HEK293 (cell line): ENCODE results near the gene MOCS3.
A peak's percentile ranks its signal among the peaks of the same experiment; 100 is the strongest.

Source experiments
- CTCF ChIA-PET: fragments of 350-600 bp; formaldehyde crosslinking; extraction: SDS; loops from one replicate; lab custom pipeline; 2021; ENCODE audit warnings: antibody characterized with exemption; lab: Yijun Ruan, JAX
- POLR2A ChIA-PET: fragments of 300-600 bp; formaldehyde crosslinking; extraction: SDS; loops from one replicate; lab custom pipeline; 2020; ENCODE audit warnings: antibody characterized with exemption, inconsistent platforms; lab: Yijun Ruan, JAX
- H3K27ac ChIP-seq: fragments of 200-500 bp; sonication (Bioruptor generic); 2 replicates; pipeline ENCODE4 v1.5.1; 2014; ENCODE audit warnings: low read depth, low read length, control low read depth, inconsistent platforms; ENCODE audit errors: extremely low read depth
- H3K36me3 ChIP-seq, 2 experiments: fragments of 200-500 bp in 1 of 2; sonication (Bioruptor generic) in 1 of 2; 1 replicate in 1 of 2; 2 replicates in 1 of 2; pipeline ENCODE4 v1.5.1; 2014 to 2017; ENCODE audit warnings: inconsistent platforms in 2 of 2, low read length in 2 of 2; ENCODE audit not compliant: control insufficient read depth in 2 of 2, insufficient read depth in 1 of 2
- H3K4me1 ChIP-seq: fragments of 200-500 bp; sonication (Bioruptor generic); 2 replicates; pipeline ENCODE4 v1.5.1; 2014; ENCODE audit warnings: mild to moderate bottlenecking, low read length, inconsistent platforms; ENCODE audit not compliant: control insufficient read depth, insufficient read depth
- H3K4me3 ChIP-seq: 2 replicates; pipeline ENCODE4 v1.5.1; 2011; ENCODE audit warnings: low read depth, mild to moderate bottlenecking, control low read depth, low read length, moderate library complexity
- H3K9me3 ChIP-seq: fragments of 200-500 bp; sonication (Bioruptor generic); 2 replicates; pipeline ENCODE4 v1.5.1; 2014; ENCODE audit warnings: low read depth, low read length, inconsistent platforms; ENCODE audit not compliant: control insufficient read depth, insufficient read depth
- EGR2 ChIP-seq: fragments of 450-650 bp; formaldehyde crosslinking; IDR thresholded peaks from 2 replicates; pipeline ENCODE4 v1.5.1; 2016; ENCODE audit warnings: low read depth, missing biosample characterization, missing genetic modification characterization
- MYNN ChIP-seq: fragments of 450-650 bp; formaldehyde crosslinking; IDR thresholded peaks from 2 replicates; pipeline ENCODE4 v1.5.1; 2016; ENCODE audit warnings: missing biosample characterization, missing genetic modification characterization, borderline replicate concordance
- PRDM10 ChIP-seq: fragments of 450-650 bp; formaldehyde crosslinking; IDR thresholded peaks from 2 replicates; pipeline ENCODE4 v1.5.1; 2016; ENCODE audit warnings: missing biosample characterization, missing genetic modification characterization
- SCRT2 ChIP-seq: fragments of 450-650 bp; formaldehyde crosslinking; IDR thresholded peaks from 2 replicates; pipeline ENCODE4 v1.5.1; 2016; ENCODE audit warnings: missing biosample characterization, missing genetic modification characterization
- SP3 ChIP-seq: fragments of 450-650 bp; formaldehyde crosslinking; IDR thresholded peaks from 2 replicates; pipeline ENCODE4 v1.5.1; 2016; ENCODE audit warnings: missing biosample characterization, missing genetic modification characterization
- ZBTB11 ChIP-seq: fragments of 450-650 bp; formaldehyde crosslinking; conservative IDR thresholded peaks from 2 replicates; pipeline ENCODE4 v1.5.1; 2016; ENCODE audit warnings: low read depth, missing biosample characterization, missing genetic modification characterization
- ZNF112 ChIP-seq: fragments of 450-650 bp; formaldehyde crosslinking; IDR thresholded peaks from 2 replicates; pipeline ENCODE4 v1.5.0; 2017; ENCODE audit warnings: missing biosample characterization, missing genetic modification characterization
- ZNF223 ChIP-seq: fragments of 450-650 bp; formaldehyde crosslinking; IDR thresholded peaks from 2 replicates; pipeline ENCODE4 v1.5.1; 2016; ENCODE audit warnings: missing biosample characterization, missing genetic modification characterization
- ZNF23 ChIP-seq: fragments of 450-650 bp; formaldehyde crosslinking; IDR thresholded peaks from 2 replicates; pipeline ENCODE4 v1.5.1; 2016; ENCODE audit warnings: missing biosample characterization, missing genetic modification characterization, borderline replicate concordance
- ZNF311 ChIP-seq: fragments of 450-650 bp; formaldehyde crosslinking; IDR thresholded peaks from 2 replicates; pipeline ENCODE4 v1.5.1; 2017; ENCODE audit warnings: missing biosample characterization, missing genetic modification characterization, borderline replicate concordance
- ZNF423 ChIP-seq: fragments of 450-650 bp; formaldehyde crosslinking; IDR thresholded peaks from 2 replicates; pipeline ENCODE4 v1.5.1; 2016; ENCODE audit warnings: missing biosample characterization, missing genetic modification characterization
- ZNF518A ChIP-seq: fragments of 450-650 bp; formaldehyde crosslinking; conservative IDR thresholded peaks from 2 replicates; pipeline ENCODE4 v1.5.1; 2016; ENCODE audit warnings: low read depth, missing biosample characterization, missing genetic modification characterization
- ZNF521 ChIP-seq: fragments of 450-650 bp; formaldehyde crosslinking; IDR thresholded peaks from 2 replicates; pipeline ENCODE4 v1.5.1; 2017; ENCODE audit warnings: missing biosample characterization, mild to moderate bottlenecking, missing genetic modification characterization
- ZSCAN16 ChIP-seq: fragments of 450-650 bp; formaldehyde crosslinking; IDR thresholded peaks from 2 replicates; pipeline ENCODE4 v1.5.1; 2016; ENCODE audit warnings: missing biosample characterization, missing genetic modification characterization

The MOCS3 gene

GRCh38 chr20:50958615-50959542 is at the start of gene MOCS3 (continued):
- TF ChIP-seq PRDM10, result peak; percentile 100
- TF ChIP-seq ZNF518A (tag by site-specific recombination), result peak; percentile 98
- peak; percentile 86 for TF ChIP-seq ZBTB11 (tag by site-specific recombination)
- peak; percentile 3; the same call in 1 of the 2 replicates for TF ChIP-seq SCRT2 (tag by site-specific recombination)
- TF ChIP-seq SP3 (tag by site-specific recombination), result peak; percentile 44

- no peak overlapping the region for H3K27ac ChIP-seq
- TF ChIP-seq ZNF311 (tag by site-specific recombination), result no peak
- no peak for TF ChIP-seq ZNF112 (tag by site-specific recombination)
- no peak for TF ChIP-seq ZSCAN16 (tag by site-specific recombination)
- no peak for TF ChIP-seq MYNN (tag by site-specific recombination)
- TF ChIP-seq ZNF423 (tag by site-specific recombination), result no peak
- TF ChIP-seq ZNF521 (tag by site-specific recombination), result no peak
- no peak for TF ChIP-seq ZNF223 (tag by site-specific recombination)
- no peak for TF ChIP-seq ZNF23 (tag by site-specific recombination)
- TF ChIP-seq EGR2 (tag by site-specific recombination), result no peak
- no peak overlapping the region for H3K4me3 ChIP-seq
- H3K4me1 ChIP-seq, result peaks cover 12% of the 10 kb centered on the region
- CTCF ChIA-PET, result interaction anchor here (0.7 to 2.1 kb wide), 2 partner anchors 18 to 20 kb away, joined by 3 to 9 read pairs; no protein-coding TSS in a partner anchor
- peaks cover 11 to 49% of the 10 kb centered on the region in 2 experiments; a peak in 2 of 3 replicates for H3K36me3 ChIP-seq
- H3K9me3 ChIP-seq, result no peaks in the 10 kb centered on the region
- POLR2A ChIA-PET, result interaction anchor here (0.6 kb wide), 1 partner anchor 193 kb away, joined by 5 read pairs; no protein-coding TSS in a partner anchor
Measured at GRCh38 chr20:50909413-50909812, 49.2 kb upstream of the MOCS3 start.
